A549 (cell line): Measurements from ENCODE around the gene LMAN1L. TPM values are rescaled to one million over a fixed set of nuclear protein-coding genes. Genes with fewer than 3 reads are reported as not detected.

Experiments
- ATAC-seq, 2 experiments: fragments of 200-7000 bp in 1 of 2; fragments of >200 bp in 1 of 2; cut with Nextera tagmentation in 1 of 2; cut with Tn5 transposase in 1 of 2; 3 replicates each; pipeline versions ENCODE4 v1.8.0 to v1.9.1; 2018 to 2020; ENCODE audit warnings: mild to moderate bottlenecking in 1 of 2, moderate library complexity in 1 of 2
- CTCF ChIA-PET: fragments of 300-600 bp; sonication (Branson Sonifier 250); formaldehyde crosslinking; extraction: SDS; loops from one replicate; lab custom pipeline; 2021; ENCODE audit warnings: antibody characterized with exemption, inconsistent platforms; lab: Yijun Ruan, JAX
- POLR2A ChIA-PET: fragments of 350-600 bp; formaldehyde crosslinking; extraction: SDS; loops from one replicate; lab custom pipeline; 2021; ENCODE audit warnings: antibody characterized with exemption, inconsistent platforms; lab: Yijun Ruan, JAX
- DNase-seq, 2 experiments: peaks; one replicate each; pipeline versions ENCODE4 v3.0.0 to v3.0.0-alpha.2; 2011 to 2016; ENCODE audit warnings: low read depth in 1 of 2, low spot score in 1 of 2
- FAIRE-seq: peaks from 2 replicates; lab custom pipeline; 2011; peaks lifted over from hg19 to GRCh38; lab: Jason Lieb, UNC
- H3K27ac ChIP-seq, 2 experiments: fragments of >200 bp; sonication (Bioruptor Twin); formaldehyde crosslinking; 3 replicates each; pipeline ENCODE4 v1.5.1; 2016 to 2017
- H3K4me1 ChIP-seq: fragments of >200 bp; sonication (Bioruptor Twin); formaldehyde crosslinking; 3 replicates; pipeline ENCODE4 v1.6.1; 2016
- H3K4me2 ChIP-seq: fragments of >200 bp; sonication (Bioruptor Twin); formaldehyde crosslinking; 3 replicates; pipeline ENCODE4 v1.6.1; 2016
- H3K4me3 ChIP-seq: fragments of >200 bp; sonication (Bioruptor Twin); formaldehyde crosslinking; 3 replicates; pipeline ENCODE4 v1.5.1; 2016
- H3K9me3 ChIP-seq: fragments of >200 bp; sonication (Bioruptor Twin); formaldehyde crosslinking; 3 replicates; pipeline ENCODE4 v1.6.1; 2016
- BHLHE40 ChIP-seq: IDR thresholded peaks from 2 replicates; pipeline ENCODE4 v1.6.1; 2012; ENCODE audit warnings: low read depth, low read length, inconsistent platforms
- CEBPB ChIP-seq, 2 experiments: fragments of >200 bp in 1 of 2; sonication (Bioruptor Twin) in 1 of 2; formaldehyde crosslinking in 1 of 2; IDR thresholded peaks; 2 replicates each; pipeline ENCODE4 v1.6.1; 2012 to 2016
- ELK1 ChIP-seq: fragments of 150-350 bp; IDR thresholded peaks from 2 replicates; pipeline ENCODE4 v1.6.1; 2014; ENCODE audit warnings: low read depth, mild to moderate bottlenecking, low read length
- ESRRA ChIP-seq: fragments of 150-350 bp; IDR thresholded peaks from 2 replicates; pipeline ENCODE4 v1.6.1; 2014; ENCODE audit warnings: mild to moderate bottlenecking, low read length, borderline replicate concordance
- FOSB ChIP-seq: fragments of 250-450 bp; sonication (Bioruptor Pico); IDR thresholded peaks from 2 replicates; pipeline ENCODE4 v1.5.0; 2020; ENCODE audit warnings: mild to moderate bottlenecking, moderate library complexity
- FOSL2 ChIP-seq, 2 experiments: fragments of 450-650 bp in 1 of 2; fragments of >200 bp in 1 of 2; sonication (Bioruptor Twin) in 1 of 2; formaldehyde crosslinking; IDR thresholded peaks; 2 replicates each; pipeline versions ENCODE4 v1.5.0 to v1.6.1; 2016 to 2020; ENCODE audit warnings: mild to moderate bottlenecking in 1 of 2, moderate library complexity in 1 of 2
- HES2 ChIP-seq: fragments of >200 bp; sonication (Bioruptor Twin); formaldehyde crosslinking; IDR thresholded peaks from 2 replicates; pipeline ENCODE4 v1.6.1; 2016
- JUN ChIP-seq, 2 experiments: fragments of >200 bp; sonication (Bioruptor Twin); formaldehyde crosslinking; IDR thresholded peaks; 2 replicates in 1 of 2; 3 replicates in 1 of 2; pipeline ENCODE4 v1.6.1; 2016 to 2017
- JUNB ChIP-seq: fragments of >200 bp; sonication (Bioruptor Twin); formaldehyde crosslinking; IDR thresholded peaks from 2 replicates; pipeline ENCODE4 v1.6.1; 2016
- KDM1A ChIP-seq: fragments of 200-600 bp; sonication (generic); IDR thresholded peaks from 2 replicates; pipeline ENCODE4 v1.6.1; 2016; ENCODE audit warnings: low read depth, mild to moderate bottlenecking
- KDM5A ChIP-seq: fragments of 200-600 bp; sonication (generic); IDR thresholded peaks from 2 replicates; pipeline ENCODE4 v1.6.1; 2016; ENCODE audit warnings: antibody characterized with exemption, mild to moderate bottlenecking
- MAZ ChIP-seq: fragments of 150-350 bp; IDR thresholded peaks from 2 replicates; pipeline ENCODE4 v1.6.1; 2014; ENCODE audit warnings: antibody characterized with exemption, low read depth, low read length, borderline replicate concordance
- NFE2L2 ChIP-seq: fragments of 150-350 bp; conservative IDR thresholded peaks from 2 replicates; pipeline ENCODE4 v1.6.1; 2014; ENCODE audit warnings: low read length
- NPAS2 ChIP-seq: fragments of 250-450 bp; sonication (Bioruptor Pico); IDR thresholded peaks from 2 replicates; pipeline ENCODE4 v1.8.0; 2022; ENCODE audit warnings: mild to moderate bottlenecking, moderate library complexity, borderline replicate concordance
- PHF8 ChIP-seq: fragments of 200-600 bp; sonication (generic); IDR thresholded peaks from 2 replicates; pipeline ENCODE4 v1.6.1; 2016; ENCODE audit warnings: low read depth, mild to moderate bottlenecking, antibody characterized with exemption, moderate library complexity, borderline replicate concordance
- POLR2A ChIP-seq: IDR thresholded peaks from 2 replicates; pipeline ENCODE4 v1.6.1; 2012; ENCODE audit warnings: mild to moderate bottlenecking, low read length
- RAD21 ChIP-seq, 2 experiments: fragments of >200 bp in 1 of 2; sonication (Bioruptor Twin) in 1 of 2; formaldehyde crosslinking in 1 of 2; IDR thresholded peaks in 1 of 2; conservative IDR thresholded peaks in 1 of 2; 2 replicates in 1 of 2; 3 replicates in 1 of 2; pipeline ENCODE4 v1.6.1; 2012 to 2018; ENCODE audit warnings: inconsistent platforms in 1 of 2
- RCOR1 ChIP-seq: fragments of 150-350 bp; IDR thresholded peaks from 2 replicates; pipeline ENCODE4 v1.6.1; 2014; ENCODE audit warnings: antibody characterized with exemption, low read length, low read depth
- ZC3H11A ChIP-seq: fragments of 450-650 bp; IDR thresholded peaks from 2 replicates; pipeline ENCODE4 v1.6.1; 2014; ENCODE audit warnings: antibody characterized with exemption, mild to moderate bottlenecking
- WGBS: methylation state at CpG from one replicate; pipeline ENCODE4 v1.1.6; 2017; ENCODE audit errors: missing lambda C conversion rate; 5-methylcytosine and 5-hydroxymethylcytosine counted together
- polyA plus RNA-seq, 4 experiments: library from polyadenylated mRNA; depleted of rRNA in 3 of 4; stranded (reverse); fragments of >200 nt; fragmentation: RNase III in 1 of 4; extraction: RNeasy Plus Mini Kit Qiagen cat#74134 plus additional on column Dnase treatment in 1 of 4; gene quantifications; 2 replicates in 3 of 4; 3 replicates in 1 of 4; pipeline ENCODE4 v1.2.3, GENCODE V29; 2011 to 2017

The LMAN1L gene
- polyA plus RNA-seq, 2 of the 4 experiments (the other 2 are of a cell fraction), result not detected

- H3K27ac ChIP-seq, result no peak overlapping the region
- FAIRE-seq (no peak), DNase-seq (no peak)
These were observed 11.2 kb upstream of the LMAN1L start for GRCh38 chr15:74801311-74801997.

DNA sequence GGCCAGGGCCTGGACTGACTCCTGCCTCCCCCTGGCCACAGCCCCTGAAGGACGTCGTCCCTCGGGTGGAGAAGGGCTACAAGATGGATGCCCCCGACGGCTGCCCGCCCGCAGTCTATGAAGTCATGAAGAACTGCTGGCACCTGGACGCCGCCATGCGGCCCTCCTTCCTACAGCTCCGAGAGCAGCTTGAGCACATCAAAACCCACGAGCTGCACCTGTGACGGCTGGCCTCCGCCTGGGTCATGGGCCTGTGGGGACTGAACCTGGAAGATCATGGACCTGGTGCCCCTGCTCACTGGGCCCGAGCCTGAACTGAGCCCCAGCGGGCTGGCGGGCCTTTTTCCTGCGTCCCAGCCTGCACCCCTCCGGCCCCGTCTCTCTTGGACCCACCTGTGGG, 10.3 kb upstream of the LMAN1L start:
- DNase-seq (no peak), ATAC-seq (no peak), FAIRE-seq (no peak)
- ChIA-PET POLR2A (no interaction called here), CTCF (interaction anchor here (65.6 to 66.7 kb wide), 2 partner anchors 11 to 17 kb away, joined by 1908 read pairs; partner anchors contain the start of genes CPLX3, CSK, LMAN1L and ULK3)
- 97% methylated on average over 17 of the region's 20 CpGs for WGBS
- H3K4me1 ChIP-seq, result peaks cover 3% of the 10 kb centered on the region; the same call in 1 of the 3 replicates
- no peak for TF ChIP-seq ELK1
- no peak for TF ChIP-seq FOSB (CRISPR knock-in tag)
- TF ChIP-seq CEBPB (IDR thresholded peaks at IDR 0.05), result no peak
- no peak for TF ChIP-seq HES2
- no peaks in the 10 kb centered on the region for H3K9me3 ChIP-seq
- H3K4me3 ChIP-seq, result no peak overlapping the region
- no peak overlapping the region for H3K4me2 ChIP-seq
- no peak overlapping the region for H3K27ac ChIP-seq

More at GRCh38 chr15:74801311-74801997, 11.2 kb upstream of the LMAN1L start:
- no peak overlapping the region for H3K4me3 ChIP-seq
- WGBS, result 92% methylated on average over 13 of the region's 18 CpGs
- no peak for ATAC-seq
- peaks cover 3% of the 10 kb centered on the region; the same call in 1 of the 3 replicates for H3K4me1 ChIP-seq
- no peaks in the 10 kb centered on the region for H3K9me3 ChIP-seq
- POLR2A ChIA-PET, result interaction anchor here (0.6 kb wide), 1 partner anchor 42 kb away, joined by 3 read pairs; no protein-coding TSS in a partner anchor
- CTCF ChIA-PET, result interaction anchor here (65.6 to 66.7 kb wide), 2 partner anchors 11 to 18 kb away, joined by 1908 read pairs; partner anchors contain the start of genes CPLX3, CSK, LMAN1L and ULK3
- no peak overlapping the region for H3K4me2 ChIP-seq
- no peak for TF ChIP-seq HES2
- no peak for TF ChIP-seq NPAS2 (CRISPR knock-in tag)
- 0 out of 2 replicates have a peak, but pooled peaks have one; percentile 7 for TF ChIP-seq POLR2A
- no peak for TF ChIP-seq ELK1

GRCh38 chr15:74802862-74803447, 9.7 kb upstream of the LMAN1L start:
- no peak overlapping the region for H3K27ac ChIP-seq
- FAIRE-seq, result no peak
- ATAC-seq, result no peak
- H3K9me3 ChIP-seq, result no peaks in the 10 kb centered on the region
- no peak overlapping the region for H3K4me3 ChIP-seq
- DNase-seq, result no peak
- 94% methylated on average over 31 of the region's 31 CpGs for WGBS
- H3K4me1 ChIP-seq, result peaks cover 3% of the 10 kb centered on the region; the same call in 1 of the 3 replicates
- TF ChIP-seq ELK1, result no peak
- TF ChIP-seq FOSL2 (IDR thresholded peaks at IDR 0.05), result no peak
- TF ChIP-seq FOSL2 (CRISPR knock-in tag; IDR thresholded peaks at IDR 0.05), result no peak
- TF ChIP-seq BHLHE40, result no peak
- TF ChIP-seq ESRRA, result no peak
- no peak for TF ChIP-seq CEBPB (IDR thresholded peaks at IDR 0.05)
- no peak for TF ChIP-seq MAZ
- no peak for TF ChIP-seq KDM1A
- TF ChIP-seq FOSB (CRISPR knock-in tag), result no peak
- TF ChIP-seq PHF8, result no peak
- TF ChIP-seq RAD21 (conservative IDR thresholded peaks at IDR 0.05 in 1 of 2, IDR thresholded peaks at IDR 0.05 in 1 of 2), result no peak
- TF ChIP-seq JUN (IDR thresholded peaks at IDR 0.05), result no peak
- TF ChIP-seq RCOR1, result no peak
- TF ChIP-seq KDM5A, result no peak
- no peak for TF ChIP-seq JUNB
- TF ChIP-seq NFE2L2, result no peak
- TF ChIP-seq ZC3H11A, result no peak
- POLR2A ChIA-PET, result no interaction called here
- CTCF ChIA-PET, result interaction anchor here (0.6 to 66.7 kb wide), 3 partner anchors 12 to 1722 kb away, joined by 3 to 1908 read pairs (median 1908); partner anchors contain the start of genes CPLX3, CSK, LMAN1L and ULK3
- no peak overlapping the region for H3K4me2 ChIP-seq
